Keratinocyte (primary cell): ENCODE measurements around the gene MAG. TPM values are rescaled to one million over a fixed set of nuclear protein-coding genes. Genes with fewer than 3 reads are reported as not detected.
A peak's percentile ranks its signal among the peaks of the same experiment; 100 is the strongest.

ENCODE experiments used
- DNase-seq: peaks from one replicate; pipeline ENCODE4 v3.0.0-alpha.2; 2011; ENCODE audit warnings: low read depth, missing footprints, low spot score
- FAIRE-seq: peaks from 2 replicates; lab custom pipeline; 2011; peaks lifted over from hg19 to GRCh38; lab: Jason Lieb, UNC
- H2AFZ ChIP-seq: 2 replicates; pipeline ENCODE4 v1.6.0; 2012; ENCODE audit warnings: low read length, control low read depth, inconsistent platforms; ENCODE audit not compliant: control insufficient read depth
- H3K27ac ChIP-seq: 2 replicates; pipeline ENCODE4 v1.5.1; 2011; ENCODE audit warnings: low read length; ENCODE audit not compliant: control insufficient read depth, insufficient read depth
- H3K27me3 ChIP-seq: 3 replicates; pipeline ENCODE4 v1.6.0; 2011; ENCODE audit warnings: low read length; ENCODE audit not compliant: control insufficient read depth, insufficient read depth; ENCODE audit errors: extremely low read depth
- H3K36me3 ChIP-seq, 2 experiments: 2 replicates in 1 of 2; 3 replicates in 1 of 2; pipeline ENCODE4 v1.5.1; 2011; ENCODE audit warnings: low read length in 2 of 2, mild to moderate bottlenecking in 1 of 2; ENCODE audit not compliant: control insufficient read depth in 2 of 2, insufficient read depth in 2 of 2; ENCODE audit errors: extremely low read depth in 1 of 2
- H3K4me1 ChIP-seq: 3 replicates; pipeline ENCODE4 v1.5.1; 2011; ENCODE audit warnings: low read length; ENCODE audit not compliant: control insufficient read depth, insufficient read depth; ENCODE audit errors: extremely low read depth
- H3K4me2 ChIP-seq: 3 replicates; pipeline ENCODE4 v1.6.0; 2011; ENCODE audit warnings: low read depth, low read length; ENCODE audit not compliant: control insufficient read depth, insufficient read depth; ENCODE audit errors: extremely low read depth
- H3K4me3 ChIP-seq, 3 experiments: fragments of 200-600 bp in 1 of 3; sonication (generic) in 1 of 3; 2 replicates in 2 of 3; 3 replicates in 1 of 3; pipeline ENCODE4 v1.5.1; 2011 to 2016; ENCODE audit warnings: low read length in 3 of 3, mild to moderate bottlenecking in 3 of 3, control low read depth in 2 of 3, inconsistent platforms in 1 of 3, low read depth in 1 of 3, mixed read lengths in 1 of 3, mixed run types in 1 of 3, moderate library complexity in 1 of 3; ENCODE audit not compliant: control insufficient read depth in 2 of 3, insufficient read depth in 2 of 3; ENCODE audit errors: extremely low read depth in 1 of 3
- H3K79me2 ChIP-seq: 2 replicates; pipeline ENCODE4 v1.6.0; 2012; ENCODE audit warnings: low read length; ENCODE audit not compliant: control insufficient read depth, insufficient read depth
- H3K9ac ChIP-seq: 3 replicates; pipeline ENCODE4 v1.6.0; 2011; ENCODE audit warnings: low read length; ENCODE audit not compliant: control insufficient read depth, insufficient read depth; ENCODE audit errors: extremely low read depth
- H3K9me1 ChIP-seq: 3 replicates; pipeline ENCODE4 v1.6.0; 2011; ENCODE audit warnings: low read length; ENCODE audit not compliant: control insufficient read depth, insufficient read depth; ENCODE audit errors: extremely low read depth
- H3K9me3 ChIP-seq: 2 replicates; pipeline ENCODE4 v1.5.1; 2012; ENCODE audit warnings: low read depth, low read length; ENCODE audit not compliant: control insufficient read depth
- H4K20me1 ChIP-seq: 3 replicates; pipeline ENCODE4 v1.6.0; 2011; ENCODE audit warnings: low read length; ENCODE audit not compliant: control insufficient read depth, insufficient read depth; ENCODE audit errors: extremely low read depth
- EZH2 ChIP-seq: IDR thresholded peaks from one replicate; pipeline ENCODE4 v1.6.1; 2012; ENCODE audit warnings: inconsistent platforms, mild to moderate bottlenecking, low read length, moderate library complexity
- dilution Hi-C: fragments of 300-500 bp; cut with MboI; formaldehyde crosslinking; loops from one replicate; pipeline ENCODE4 v1.7.0; 2020; ENCODE audit warnings: low sequenced_read_pairs; ENCODE audit not compliant: extremely low pct_ligation_motif_present
- polyA plus RNA-seq, 5 experiments: library from polyadenylated mRNA; depleted of rRNA in 3 of 5; stranded (reverse) in 3 of 5; stranded (forward) in 1 of 5; unstranded in 1 of 5; fragments of >200 nt; gene quantifications; 1 replicate in 1 of 5; 2 replicates in 3 of 5; 3 replicates in 1 of 5; pipeline versions ENCODE4 v1.2.1 to v1.2.3, GENCODE V29; 2011 to 2012; ENCODE audit warnings: missing spikeins in 2 of 5, low read depth in 1 of 5, low replicate concordance in 1 of 5
- TF ChIP-seq, protein P1 (sequence below), 3 experiments: IDR thresholded peaks in 1 of 3; conservative IDR thresholded peaks in 1 of 3; optimal IDR thresholded peaks in 1 of 3; 2 replicates in 2 of 3; 3 replicates in 1 of 3; pipeline versions ENCODE3 to v1.5.1; 2011; ENCODE audit warnings: low read length in 3 of 3, mild to moderate bottlenecking in 3 of 3, moderate library complexity in 2 of 3, control low read depth in 1 of 3, inconsistent platforms in 1 of 3; ENCODE audit not compliant: insufficient read depth in 2 of 3; ENCODE audit errors: extremely low read depth in 1 of 3

Gene MAG
- polyA plus RNA-seq, 1 donor (not counting 4 experiments of a cell fraction or from before 2014, with no cell fraction given), result not detected

DNA sequence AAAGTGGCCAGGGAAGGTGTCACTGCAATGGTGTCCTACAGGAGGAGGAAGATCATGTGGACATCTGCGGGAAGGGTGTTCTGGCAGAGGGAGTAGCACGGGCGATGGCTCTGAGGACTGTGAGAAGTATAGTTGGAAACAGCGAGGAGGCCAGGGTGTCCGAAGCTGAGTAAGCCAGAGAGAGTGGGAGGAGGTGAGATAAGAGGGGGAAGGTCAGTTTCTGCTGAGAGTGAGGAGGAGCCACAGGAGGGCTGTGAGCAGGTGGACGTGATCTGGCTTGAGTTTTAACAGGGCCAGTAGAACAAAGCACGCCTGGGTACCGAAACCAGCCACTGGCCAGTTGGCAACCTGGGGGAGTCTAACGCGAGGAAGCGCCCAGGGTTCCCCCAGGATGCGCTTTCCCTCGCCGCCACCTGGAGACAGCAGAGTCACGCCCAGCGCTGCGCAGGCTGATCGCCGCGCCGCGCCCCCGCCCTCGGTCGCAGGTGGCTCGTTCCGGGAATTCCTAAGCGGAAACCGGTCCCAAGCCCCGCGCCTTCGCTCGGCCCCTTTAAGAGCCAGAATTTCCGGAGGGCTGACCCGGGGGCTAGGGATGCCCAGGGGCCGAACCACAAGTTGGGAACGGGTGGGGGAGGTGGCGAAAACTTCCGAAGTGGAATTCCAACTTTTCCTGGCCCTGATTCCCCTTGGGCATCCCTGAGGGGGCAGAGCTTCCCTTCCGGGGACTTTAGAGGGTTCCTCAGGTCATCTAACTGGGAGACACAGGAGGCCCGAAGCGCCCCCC, 44.2 kb upstream of the MAG start:
- H3K9me3 ChIP-seq, result no peaks in the 10 kb centered on the region
- H3K4me3 ChIP-seq, result peak overlapping the region; percentile 59 to 92 (median 92)
- DNase-seq (no peak), FAIRE-seq (peak; percentile 81)
- H3K36me3 ChIP-seq, result peaks cover 5% of the 10 kb centered on the region in 2 experiments
- H3K27ac ChIP-seq, result peak overlapping the region; percentile 96
- peak overlapping the region; percentile 96 for H3K9ac ChIP-seq
- H3K9me1 ChIP-seq, result no peaks in the 10 kb centered on the region
- H3K79me2 ChIP-seq, result peaks cover 32% of the 10 kb centered on the region
- dilution Hi-C loops, result no loop called here
- H3K4me2 ChIP-seq, result peak overlapping the region; percentile 90
- H3K4me1 ChIP-seq, result peaks cover 13% of the 10 kb centered on the region
- H2AFZ ChIP-seq, result peak overlapping the region; percentile 99
- no peaks in the 10 kb centered on the region for H3K27me3 ChIP-seq
- peaks cover 2% of the 10 kb centered on the region for H4K20me1 ChIP-seq
- TF ChIP-seq, protein P1, sequence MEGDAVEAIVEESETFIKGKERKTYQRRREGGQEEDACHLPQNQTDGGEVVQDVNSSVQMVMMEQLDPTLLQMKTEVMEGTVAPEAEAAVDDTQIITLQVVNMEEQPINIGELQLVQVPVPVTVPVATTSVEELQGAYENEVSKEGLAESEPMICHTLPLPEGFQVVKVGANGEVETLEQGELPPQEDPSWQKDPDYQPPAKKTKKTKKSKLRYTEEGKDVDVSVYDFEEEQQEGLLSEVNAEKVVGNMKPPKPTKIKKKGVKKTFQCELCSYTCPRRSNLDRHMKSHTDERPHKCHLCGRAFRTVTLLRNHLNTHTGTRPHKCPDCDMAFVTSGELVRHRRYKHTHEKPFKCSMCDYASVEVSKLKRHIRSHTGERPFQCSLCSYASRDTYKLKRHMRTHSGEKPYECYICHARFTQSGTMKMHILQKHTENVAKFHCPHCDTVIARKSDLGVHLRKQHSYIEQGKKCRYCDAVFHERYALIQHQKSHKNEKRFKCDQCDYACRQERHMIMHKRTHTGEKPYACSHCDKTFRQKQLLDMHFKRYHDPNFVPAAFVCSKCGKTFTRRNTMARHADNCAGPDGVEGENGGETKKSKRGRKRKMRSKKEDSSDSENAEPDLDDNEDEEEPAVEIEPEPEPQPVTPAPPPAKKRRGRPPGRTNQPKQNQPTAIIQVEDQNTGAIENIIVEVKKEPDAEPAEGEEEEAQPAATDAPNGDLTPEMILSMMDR (optimal IDR thresholded peaks at IDR 0.05 in 1 of 3, IDR thresholded peaks at IDR 0.05 in 1 of 3, conservative IDR thresholded peaks at IDR 0.05 in 1 of 3; ENCODE audit: extremely low read depth in 1 of 3, insufficient read depth in 2 of 3, low read length in 3 of 3), result peak; percentile 57 to 79 (median 68)
- TF ChIP-seq EZH2, result no peak

DNA sequence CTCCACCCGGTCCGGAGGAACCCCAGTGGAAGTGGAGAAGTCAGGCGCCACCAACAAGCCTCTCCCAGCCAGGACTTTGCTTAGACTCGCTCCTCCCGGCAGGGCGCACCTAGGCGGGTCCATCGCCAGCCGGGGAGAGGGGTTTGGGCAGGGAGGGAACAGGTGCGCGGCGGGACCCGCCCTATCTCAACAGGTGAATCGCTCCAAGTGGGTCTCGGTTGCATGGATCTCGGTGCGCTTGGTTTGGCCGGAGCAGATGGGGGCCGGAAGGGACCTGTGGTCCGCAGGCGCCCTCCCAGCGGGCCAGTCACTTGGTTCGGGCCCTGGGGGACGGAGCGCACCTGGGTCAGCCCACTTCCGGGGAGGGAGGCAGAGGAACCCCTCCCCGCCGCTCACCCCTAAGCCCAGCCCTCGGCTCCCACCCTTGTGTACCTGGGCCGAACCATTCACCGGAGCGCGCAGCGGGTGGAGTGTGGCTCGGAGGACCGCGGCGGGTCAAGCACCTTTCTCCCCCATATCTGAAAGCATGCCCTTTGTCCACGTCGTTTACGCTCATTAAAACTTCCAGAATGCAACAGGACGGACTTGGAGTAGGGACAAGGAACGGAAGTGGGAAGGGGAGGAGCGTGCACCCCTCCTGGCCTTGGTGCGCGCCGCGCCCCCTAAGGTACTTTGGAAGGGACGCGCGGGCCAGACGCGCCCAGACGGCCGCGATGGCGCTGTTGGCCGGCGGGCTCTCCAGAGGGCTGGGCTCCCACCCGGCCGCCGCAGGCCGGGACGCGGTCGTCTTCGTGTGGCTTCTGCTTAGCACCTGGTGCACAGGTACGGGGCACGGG, 43.4 kb upstream of the MAG start, which contains the start of gene LSR:
LSR (plus strand) TSS at position 693 of the 836 bp plus-strand sequence; CDS start at position 714, 21 bp downstream.
- no peak for FAIRE-seq
- no peaks in the 10 kb centered on the region for H3K27me3 ChIP-seq

More for the DNA sequence above, 43.4 kb upstream of the MAG start, which contains the start of gene LSR:
- Histone ChIP-seq H3K4me2 (peak within 1 kb of the TSS; percentile 90), H3K4me3 (peak within 1 kb of the TSS; percentile 59 to 92 (median 92)), H3K79me2 (peaks cover 36% of the 10 kb centered on the region), H3K4me1 (peaks cover 13% of the 10 kb centered on the region), H3K9ac (peak within 1 kb of the TSS; percentile 96), H3K9me1 (no peaks in the 10 kb centered on the region), H2AFZ (peak within 1 kb of the TSS; percentile 99), H3K27ac (peak within 1 kb of the TSS; percentile 96), H3K9me3 (no peaks in the 10 kb centered on the region), H3K36me3 (peaks cover 7 to 10% of the 10 kb centered on the region in 2 experiments), H4K20me1 (peaks cover 2% of the 10 kb centered on the region)
- no peak for TF ChIP-seq EZH2
- TF ChIP-seq, protein P1 (optimal IDR thresholded peaks at IDR 0.05 in 1 of 3, IDR thresholded peaks at IDR 0.05 in 1 of 3, conservative IDR thresholded peaks at IDR 0.05 in 1 of 3; ENCODE audit: extremely low read depth in 1 of 3, insufficient read depth in 2 of 3, low read length in 3 of 3), result peak in 1 of 3 experiments; percentile 13
- DNase-seq, result peak; percentile 44
- dilution Hi-C loops, result no loop called here
